DMS79 (cell line): ENCODE results near the gene MYO3B.
A peak's percentile ranks its signal among the peaks of the same experiment; 100 is the strongest.
"Not testable (repeated sequence)": the region's sequence is repeated elsewhere in the genome, so short reads cannot be mapped to it uniquely, and the experiment has no call there.

Experiments used
- DNase-seq: peaks from one replicate; lab custom pipeline; 2025; lab: John Stamatoyannopoulos, UW

Gene MYO3B

GRCh38 chr2:170263728-170264521 lies 86.0 kb downstream of the MYO3B start:
- not testable (repeated sequence) for DNase-seq

GRCh38 chr2:170264522-170264860 lies 86.5 kb downstream of the MYO3B start:
- no peak for DNase-seq

GRCh38 chr2:170264865-170265264 lies 86.9 kb downstream of the MYO3B start:
- DNase-seq: no peak

GRCh38 chr2:170265321-170265720 lies 87.4 kb downstream of the MYO3B start:
- no peak for DNase-seq

GRCh38 chr2:170266358-170266757 lies 88.4 kb downstream of the MYO3B start:
- no peak for DNase-seq

- DNase-seq: no peak
Measured at GRCh38 chr2:170267071-170267470, 89.1 kb downstream of the MYO3B start.

- DNase-seq: no peak
Measured at GRCh38 chr2:170270278-170270864, 92.4 kb downstream of the MYO3B start.

GRCh38 chr2:170271340-170271739 lies 93.4 kb downstream of the MYO3B start:
- peak; percentile 50 for DNase-seq

GRCh38 chr2:170276056-170276455 lies 98.1 kb downstream of the MYO3B start:
- DNase-seq: no peak

GRCh38 chr2:170276925-170277629 lies 99.1 kb downstream of the MYO3B start:
- no peak for DNase-seq

- DNase-seq: no peak
Measured at GRCh38 chr2:170277951-170278350, 100.0 kb downstream of the MYO3B start.

- DNase-seq: not testable (repeated sequence)
Measured at GRCh38 chr2:170279615-170280014, 101.7 kb downstream of the MYO3B start.

- DNase-seq: no peak
Measured at GRCh38 chr2:170282851-170283250, 104.9 kb downstream of the MYO3B start.

- no peak for DNase-seq
Measured at GRCh38 chr2:170284205-170284604, 106.3 kb downstream of the MYO3B start.

- no peak for DNase-seq
Measured at GRCh38 chr2:170288859-170289258, 110.9 kb downstream of the MYO3B start.

GRCh38 chr2:170291474-170291873 lies 113.5 kb downstream of the MYO3B start:
- no peak for DNase-seq

GRCh38 chr2:170292415-170292814 lies 114.5 kb downstream of the MYO3B start:
- no peak for DNase-seq

GRCh38 chr2:170297496-170297895 lies 119.5 kb downstream of the MYO3B start:
- no peak for DNase-seq

GRCh38 chr2:170298115-170298514 lies 120.2 kb downstream of the MYO3B start:
- no peak for DNase-seq

GRCh38 chr2:170298861-170299429 lies 121.0 kb downstream of the MYO3B start:
- no peak for DNase-seq

GRCh38 chr2:170300993-170301392 lies 123.0 kb downstream of the MYO3B start:
- no peak for DNase-seq

- DNase-seq: no peak
Measured at GRCh38 chr2:170301626-170302025, 123.7 kb downstream of the MYO3B start.

- DNase-seq: no peak
Measured at GRCh38 chr2:170305711-170306110, 127.8 kb downstream of the MYO3B start.
